Suprapubic skin (tissue), 4 donors: ENCODE results near the gene KCTD13.
"Not testable (repeated sequence)": the region's sequence is repeated elsewhere in the genome, so short reads cannot be mapped to it uniquely, and the experiment has no call there.

Experiments used
- EP300 ChIP-seq: sonication (generic); formaldehyde crosslinking; IDR thresholded peaks from one replicate; pipeline ENCODE4 v1.6.1; 2017; ENCODE audit warnings: antibody characterized with exemption
- POLR2A ChIP-seq, 2 donors: fragments of 450-650 bp; IDR thresholded peaks; one replicate each; pipeline ENCODE4 v1.6.1; 2017; ENCODE audit warnings: antibody characterized with exemption in 2 of 2, mild to moderate bottlenecking in 2 of 2, moderate library complexity in 2 of 2
- POLR2AphosphoS5 ChIP-seq, 3 donors: sonication (generic); formaldehyde crosslinking; IDR thresholded peaks; one replicate each; pipeline ENCODE4 v1.6.1; 2017; ENCODE audit warnings: antibody characterized with exemption in 3 of 3
- TF ChIP-seq, protein P1 (sequence below), 2 donors: fragments of 200-600 bp in 1 of 2; fragments of 450-650 bp in 1 of 2; sonication (generic) in 1 of 2; IDR thresholded peaks; one replicate each; pipeline ENCODE4 v1.5.1; 2016 to 2019; ENCODE audit warnings: antibody characterized with exemption in 2 of 2, mild to moderate bottlenecking in 1 of 2, moderate library complexity in 1 of 2

DNA sequence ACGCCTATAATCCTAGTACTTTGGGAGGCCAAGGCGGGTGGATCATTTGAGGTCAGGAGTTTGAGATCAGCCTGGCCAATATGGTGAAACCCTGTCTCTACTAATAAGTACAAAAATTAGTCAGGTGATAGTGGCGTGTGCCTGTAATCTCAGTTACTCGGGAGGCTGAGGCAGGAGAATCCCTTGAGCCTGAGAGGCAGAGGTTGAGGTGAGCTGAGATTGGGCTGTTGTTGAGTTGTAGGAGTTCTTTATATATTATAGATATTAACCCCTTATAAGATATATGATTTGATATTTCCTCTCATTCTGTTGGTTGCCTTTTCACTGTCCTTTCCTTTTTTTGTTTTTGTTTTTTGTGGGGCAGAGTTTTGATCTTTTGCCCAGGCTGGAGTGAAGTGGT is 33.8 kb upstream of the KCTD13 start:
- not testable (repeated sequence) for TF ChIP-seq POLR2AphosphoS5 (IDR thresholded peaks at IDR 0.05); POLR2A (IDR thresholded peaks at IDR 0.05); EP300
- TF ChIP-seq, protein P1, sequence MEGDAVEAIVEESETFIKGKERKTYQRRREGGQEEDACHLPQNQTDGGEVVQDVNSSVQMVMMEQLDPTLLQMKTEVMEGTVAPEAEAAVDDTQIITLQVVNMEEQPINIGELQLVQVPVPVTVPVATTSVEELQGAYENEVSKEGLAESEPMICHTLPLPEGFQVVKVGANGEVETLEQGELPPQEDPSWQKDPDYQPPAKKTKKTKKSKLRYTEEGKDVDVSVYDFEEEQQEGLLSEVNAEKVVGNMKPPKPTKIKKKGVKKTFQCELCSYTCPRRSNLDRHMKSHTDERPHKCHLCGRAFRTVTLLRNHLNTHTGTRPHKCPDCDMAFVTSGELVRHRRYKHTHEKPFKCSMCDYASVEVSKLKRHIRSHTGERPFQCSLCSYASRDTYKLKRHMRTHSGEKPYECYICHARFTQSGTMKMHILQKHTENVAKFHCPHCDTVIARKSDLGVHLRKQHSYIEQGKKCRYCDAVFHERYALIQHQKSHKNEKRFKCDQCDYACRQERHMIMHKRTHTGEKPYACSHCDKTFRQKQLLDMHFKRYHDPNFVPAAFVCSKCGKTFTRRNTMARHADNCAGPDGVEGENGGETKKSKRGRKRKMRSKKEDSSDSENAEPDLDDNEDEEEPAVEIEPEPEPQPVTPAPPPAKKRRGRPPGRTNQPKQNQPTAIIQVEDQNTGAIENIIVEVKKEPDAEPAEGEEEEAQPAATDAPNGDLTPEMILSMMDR (IDR thresholded peaks at IDR 0.05): not testable (repeated sequence)
